Keratinocyte (primary cell): ENCODE results near the gene PLEKHG5.

ENCODE experiments used
- EZH2 ChIP-seq: IDR thresholded peaks from one replicate; pipeline ENCODE4 v1.6.1; 2012; ENCODE audit warnings: inconsistent platforms, mild to moderate bottlenecking, low read length, moderate library complexity
- TF ChIP-seq, protein P1 (sequence below), 3 experiments: IDR thresholded peaks in 1 of 3; conservative IDR thresholded peaks in 1 of 3; optimal IDR thresholded peaks in 1 of 3; 2 replicates in 2 of 3; 3 replicates in 1 of 3; pipeline versions ENCODE3 to v1.5.1; 2011; ENCODE audit warnings: low read length in 3 of 3, mild to moderate bottlenecking in 3 of 3, moderate library complexity in 2 of 3, control low read depth in 1 of 3, inconsistent platforms in 1 of 3; ENCODE audit not compliant: insufficient read depth in 2 of 3; ENCODE audit errors: extremely low read depth in 1 of 3

DNA sequence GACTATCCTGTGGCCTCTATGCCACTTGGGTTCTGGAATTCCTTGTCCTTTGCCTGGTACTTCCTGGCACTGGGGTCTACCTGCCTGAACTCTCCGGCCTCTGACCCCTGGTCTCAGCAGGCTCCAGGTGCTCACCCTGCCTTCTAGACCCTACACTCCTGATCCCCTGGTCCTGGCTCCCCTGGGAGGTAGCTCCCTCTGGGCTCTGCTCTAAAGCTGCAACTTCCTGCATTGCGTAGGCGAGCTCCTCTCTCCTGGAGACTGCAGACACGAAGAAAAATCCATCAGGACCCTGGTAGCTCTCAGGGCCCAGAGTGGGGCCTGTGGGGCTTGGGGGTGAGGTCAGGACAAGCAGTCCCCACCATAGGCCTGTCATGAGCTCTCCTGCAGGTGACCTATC, 7.8 kb upstream of the PLEKHG5 start:
- TF ChIP-seq, protein P1, sequence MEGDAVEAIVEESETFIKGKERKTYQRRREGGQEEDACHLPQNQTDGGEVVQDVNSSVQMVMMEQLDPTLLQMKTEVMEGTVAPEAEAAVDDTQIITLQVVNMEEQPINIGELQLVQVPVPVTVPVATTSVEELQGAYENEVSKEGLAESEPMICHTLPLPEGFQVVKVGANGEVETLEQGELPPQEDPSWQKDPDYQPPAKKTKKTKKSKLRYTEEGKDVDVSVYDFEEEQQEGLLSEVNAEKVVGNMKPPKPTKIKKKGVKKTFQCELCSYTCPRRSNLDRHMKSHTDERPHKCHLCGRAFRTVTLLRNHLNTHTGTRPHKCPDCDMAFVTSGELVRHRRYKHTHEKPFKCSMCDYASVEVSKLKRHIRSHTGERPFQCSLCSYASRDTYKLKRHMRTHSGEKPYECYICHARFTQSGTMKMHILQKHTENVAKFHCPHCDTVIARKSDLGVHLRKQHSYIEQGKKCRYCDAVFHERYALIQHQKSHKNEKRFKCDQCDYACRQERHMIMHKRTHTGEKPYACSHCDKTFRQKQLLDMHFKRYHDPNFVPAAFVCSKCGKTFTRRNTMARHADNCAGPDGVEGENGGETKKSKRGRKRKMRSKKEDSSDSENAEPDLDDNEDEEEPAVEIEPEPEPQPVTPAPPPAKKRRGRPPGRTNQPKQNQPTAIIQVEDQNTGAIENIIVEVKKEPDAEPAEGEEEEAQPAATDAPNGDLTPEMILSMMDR (optimal IDR thresholded peaks at IDR 0.05 in 1 of 3, IDR thresholded peaks at IDR 0.05 in 1 of 3, conservative IDR thresholded peaks at IDR 0.05 in 1 of 3; ENCODE audit: extremely low read depth in 1 of 3, insufficient read depth in 2 of 3, low read length in 3 of 3), result no peak
- no peak for TF ChIP-seq EZH2
